ENCODE data around the gene CUTA. TPM values are rescaled to one million over a fixed set of nuclear protein-coding genes. Genes with fewer than 3 reads are reported as not detected.

The CUTA gene
- total and polyA plus RNA-seq, 2 of the 13 experiments (the other 11 are each of a cell fraction or from before 2014, with no cell fraction given), result 170 to 180 TPM

- no peak for TF ChIP-seq FIP1L1 (IDR thresholded peaks at IDR 0.05; ENCODE audit: borderline replicate concordance, insufficient read depth, low read depth, low read length)
- TF ChIP-seq ZEB1 (IDR thresholded peaks at IDR 0.05; ENCODE audit: insufficient replicate concordance, low read depth), result no peak
- no peak for TF ChIP-seq FLYWCH1 (CRISPR knock-in tag; IDR thresholded peaks at IDR 0.05)
- no peak for TF ChIP-seq MTERF4 (CRISPR knock-in tag; IDR thresholded peaks at IDR 0.05)
- no peak for TF ChIP-seq ZKSCAN5 (CRISPR knock-in tag; IDR thresholded peaks at IDR 0.05)
- TF ChIP-seq ZNF225 (CRISPR knock-in tag; IDR thresholded peaks at IDR 0.05), result peak; percentile 53; the same call in 1 of the 2 replicates
- no peak for TF ChIP-seq ZNF567 (CRISPR knock-in tag; IDR thresholded peaks at IDR 0.05; ENCODE audit: borderline replicate concordance)
- TF ChIP-seq CENPBD1 (CRISPR knock-in tag; IDR thresholded peaks at IDR 0.05; ENCODE audit: borderline replicate concordance, low read depth), result no peak
- TF ChIP-seq ZNF12 (CRISPR knock-in tag; IDR thresholded peaks at IDR 0.05), result 0 out of 2 replicates have a peak, but pooled peaks have one; percentile 30
- no peak for TF ChIP-seq XBP1 (CRISPR knock-in tag; IDR thresholded peaks at IDR 0.05)
- TF ChIP-seq NR2F2 (IDR thresholded peaks at IDR 0.05; ENCODE audit: borderline replicate concordance, low read depth), result no peak
- no peak for TF ChIP-seq ARNT (IDR thresholded peaks at IDR 0.05)
- no peak for TF ChIP-seq ZBTB3 (CRISPR knock-in tag; IDR thresholded peaks at IDR 0.05; ENCODE audit: borderline replicate concordance, low read depth)
- TF ChIP-seq NFAT5 (CRISPR knock-in tag; IDR thresholded peaks at IDR 0.05), result no peak
- peak; percentile 69; the same call in 1 of the 2 replicates for TF ChIP-seq SIN3A (IDR thresholded peaks at IDR 0.05; ENCODE audit: borderline replicate concordance, low read depth, low read length)
- no peak for TF ChIP-seq ZKSCAN8 (CRISPR knock-in tag; IDR thresholded peaks at IDR 0.05; ENCODE audit: borderline replicate concordance)
- peak; percentile 87; the same call in 1 of the 2 replicates for TF ChIP-seq NFKB2 (CRISPR knock-in tag; IDR thresholded peaks at IDR 0.05; ENCODE audit: borderline replicate concordance)
- TF ChIP-seq SNAPC5 (CRISPR knock-in tag; IDR thresholded peaks at IDR 0.05; ENCODE audit: borderline replicate concordance), result no peak
- no peak for TF ChIP-seq ZNF704 (CRISPR knock-in tag; IDR thresholded peaks at IDR 0.05; ENCODE audit: borderline replicate concordance)
- TF ChIP-seq ZNF713 (CRISPR knock-in tag; IDR thresholded peaks at IDR 0.05), result 0 out of 2 replicates have a peak, but pooled peaks have one; percentile 64
- TF ChIP-seq ZNF264 (CRISPR knock-in tag; IDR thresholded peaks at IDR 0.05), result peak; percentile 62; the same call in 1 of the 2 replicates
Measured at GRCh38 chr6:33425668-33426577, 8.0 kb upstream of the CUTA start (continued).

All from HepG2 (cell line).